Non-pigmented ciliary epithelial cell (primary cell): Measurements from ENCODE around the gene PTER.

Experiments used
- DNase-seq: peaks from one replicate; pipeline ENCODE4 v3.0.0-alpha.2; 2010; ENCODE audit warnings: low read depth

The PTER gene

DNA sequence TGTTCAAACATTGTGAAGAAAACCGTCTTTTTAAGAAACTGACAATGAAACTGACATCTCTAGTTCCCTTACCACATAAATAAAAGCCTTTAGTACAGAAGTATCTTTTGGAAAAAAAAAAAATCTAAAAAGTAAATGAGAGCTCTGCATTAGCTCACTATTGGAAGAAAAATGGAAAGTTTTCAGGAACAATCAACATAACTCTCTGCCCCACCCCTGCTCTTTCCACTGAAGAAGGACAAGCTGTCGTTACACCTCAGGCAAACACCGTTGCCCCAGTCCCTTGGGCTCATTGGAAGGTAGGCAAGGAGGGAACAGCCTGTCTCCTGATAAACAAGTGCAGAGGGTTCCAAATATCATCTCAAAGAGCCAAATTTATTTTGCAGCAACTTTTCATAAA, 107.3 kb downstream of the PTER start:
- no peak for DNase-seq

DNA sequence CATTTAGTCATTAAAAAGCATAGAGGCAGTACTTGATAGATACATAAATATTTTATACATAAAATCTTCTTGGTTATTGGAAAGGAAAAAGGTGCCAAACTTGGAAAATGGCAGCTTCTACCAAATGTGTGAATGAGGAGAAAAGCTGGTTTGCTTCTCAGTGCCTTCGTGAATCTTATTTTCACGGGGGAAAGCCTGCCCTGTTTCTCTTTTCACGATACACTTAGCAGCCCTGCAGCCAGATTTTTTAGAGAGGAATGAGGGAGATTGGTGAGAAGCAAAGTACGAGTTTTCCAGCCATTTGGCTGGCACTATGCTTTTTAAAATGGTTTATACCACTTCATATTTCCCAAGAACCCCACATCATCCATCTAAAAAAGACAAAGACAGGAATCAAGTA, 107.8 kb downstream of the PTER start:
- DNase-seq = no peak

DNA sequence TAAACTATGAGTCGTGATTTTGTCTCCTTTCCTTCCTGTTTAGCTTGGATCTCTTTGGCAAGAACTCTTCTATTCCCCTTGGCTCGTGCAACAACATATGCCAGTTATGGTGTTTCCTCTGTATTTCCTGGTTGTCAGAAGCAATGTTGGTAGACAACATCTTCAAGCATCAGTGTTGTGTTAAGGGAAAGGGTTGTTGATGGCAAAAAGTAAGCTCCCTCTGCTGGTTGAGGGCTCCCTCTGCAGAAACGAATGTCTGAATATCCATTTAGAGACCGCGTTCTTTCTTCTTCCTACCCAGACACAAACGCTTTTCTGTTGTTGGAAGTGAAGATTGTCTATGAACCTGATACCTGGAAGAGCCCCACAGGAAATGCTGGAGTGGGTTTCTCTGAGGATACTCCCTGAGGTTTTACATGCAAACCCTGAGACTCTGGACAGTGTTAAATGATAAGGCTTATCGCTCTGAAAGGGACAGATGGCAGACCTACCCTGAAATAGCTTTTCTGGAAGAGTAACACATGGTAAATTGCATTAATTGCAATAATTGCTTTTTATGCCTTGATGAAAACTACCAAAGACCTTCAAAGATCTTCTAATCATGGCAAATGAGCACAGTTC, 108.4 kb downstream of the PTER start:
- DNase-seq = peak; percentile 8

DNA sequence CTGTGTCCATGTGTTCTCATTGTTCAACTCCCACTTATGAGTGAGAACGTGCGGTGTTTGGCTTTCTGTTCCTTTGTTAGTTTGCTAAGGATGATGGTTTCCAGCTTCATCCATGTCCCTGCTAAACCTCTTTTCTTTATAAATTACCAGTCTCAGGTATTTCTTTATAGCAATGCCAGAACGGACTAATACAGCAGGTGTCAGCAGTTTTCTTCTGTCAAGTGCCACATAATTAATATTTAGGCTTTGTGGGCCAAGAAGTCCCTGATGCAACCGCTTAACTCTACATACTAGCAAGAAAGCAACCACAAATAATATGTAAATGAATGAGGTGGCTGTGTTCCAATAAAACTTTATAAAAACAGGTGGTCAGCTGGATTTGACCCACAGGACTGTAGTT, 111.2 kb downstream of the PTER start:
- no peak for DNase-seq

DNA sequence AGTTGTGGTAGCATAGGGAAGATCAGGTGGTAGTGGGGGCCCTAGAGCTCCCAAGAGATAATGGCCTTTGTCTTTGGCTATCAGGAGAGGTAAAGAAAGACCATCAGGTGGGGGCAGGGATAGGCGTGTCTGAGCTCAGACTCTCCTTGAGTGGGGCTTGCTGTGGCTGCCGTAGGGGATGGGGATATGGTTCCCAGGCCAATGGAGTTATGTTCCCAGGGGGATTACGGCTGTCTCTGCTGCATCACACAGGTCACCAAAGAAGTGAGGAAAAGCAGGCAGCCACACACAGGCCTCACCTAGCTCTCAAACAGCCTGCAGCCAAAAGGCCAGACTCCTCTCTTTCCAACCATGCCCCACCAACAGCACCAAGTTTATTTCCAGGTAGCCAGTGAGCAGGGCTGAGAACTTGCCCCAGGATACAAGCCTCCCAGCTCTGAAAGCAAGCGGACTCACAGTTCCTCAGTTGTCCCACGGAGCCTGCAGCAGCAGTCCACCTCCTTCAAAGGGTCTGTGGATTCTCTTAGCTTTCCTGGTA, 122.5 kb downstream of the PTER start:
- no peak for DNase-seq

DNA sequence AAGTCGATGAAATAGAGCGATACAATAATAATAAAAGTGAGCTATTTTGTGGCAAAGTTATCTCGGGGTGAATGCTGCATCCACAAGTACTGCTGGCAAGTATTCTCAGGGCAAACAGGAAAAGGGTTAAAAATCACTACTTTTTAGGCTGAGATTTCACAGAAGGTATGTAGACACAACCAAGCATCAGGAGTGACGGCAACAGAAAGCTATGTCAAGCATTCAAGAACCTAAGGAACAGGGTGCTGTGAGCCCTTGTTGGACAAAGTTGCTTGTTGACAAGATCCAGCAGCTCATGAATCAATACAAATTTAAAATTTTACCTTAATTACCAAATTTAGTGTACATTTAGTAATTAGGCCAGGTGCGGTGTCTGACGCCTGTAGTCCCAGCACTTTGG, 126.1 kb downstream of the PTER start:
- no peak for DNase-seq
